ENCODE measurements around the gene TMEM134. TPM values are rescaled to one million over a fixed set of nuclear protein-coding genes. Genes with fewer than 3 reads are reported as not detected.
"Not testable (repeated sequence)": the region's sequence is repeated elsewhere in the genome, so short reads cannot be mapped to it uniquely, and the experiment has no call there.

TMEM134 gene
- total RNA-seq, 1 experiment from 2014 or later, result 99.7 TPM

- peaks cover 30% of the 10 kb centered on the region for H3K79me2 ChIP-seq (ENCODE audit: low read length)
- H3K4me1 ChIP-seq (ENCODE audit: low read length), result peaks cover 56% of the 10 kb centered on the region
- H4K20me1 ChIP-seq (ENCODE audit: insufficient read depth, low read depth, low read length), result peaks cover 7% of the 10 kb centered on the region; the same call in 1 of the 2 replicates
- DNase-seq, result no peak
- peak overlapping the region; percentile 73 for H3K4me2 ChIP-seq (ENCODE audit: low read depth, low read length, poor library complexity, severe bottlenecking)
- peaks cover 5% of the 10 kb centered on the region; the same call in 1 of the 2 replicates for H3K36me3 ChIP-seq (ENCODE audit: insufficient read depth, low read length)
- H3K9me2 ChIP-seq (replicated peaks; ENCODE audit: insufficient read depth, low read length), result no peaks in the 10 kb centered on the region
- no peak overlapping the region for H3K4me3 ChIP-seq (ENCODE audit: low read length)
- H3K27ac ChIP-seq (ENCODE audit: low read length), result peak overlapping the region; percentile 100
- no peaks in the 10 kb centered on the region for H3K27me3 ChIP-seq (ENCODE audit: low read length)
- H2AFZ ChIP-seq (ENCODE audit: low read length), result no peak overlapping the region
- H3K9me3 ChIP-seq (ENCODE audit: low read length), result no peaks in the 10 kb centered on the region
- peak overlapping the region; percentile 95; the same call in 1 of the 2 replicates for H3K9ac ChIP-seq (ENCODE audit: low read length)
These were observed 36.2 kb downstream of the TMEM134 start for GRCh38 chr11:67432655-67433349.

DNA sequence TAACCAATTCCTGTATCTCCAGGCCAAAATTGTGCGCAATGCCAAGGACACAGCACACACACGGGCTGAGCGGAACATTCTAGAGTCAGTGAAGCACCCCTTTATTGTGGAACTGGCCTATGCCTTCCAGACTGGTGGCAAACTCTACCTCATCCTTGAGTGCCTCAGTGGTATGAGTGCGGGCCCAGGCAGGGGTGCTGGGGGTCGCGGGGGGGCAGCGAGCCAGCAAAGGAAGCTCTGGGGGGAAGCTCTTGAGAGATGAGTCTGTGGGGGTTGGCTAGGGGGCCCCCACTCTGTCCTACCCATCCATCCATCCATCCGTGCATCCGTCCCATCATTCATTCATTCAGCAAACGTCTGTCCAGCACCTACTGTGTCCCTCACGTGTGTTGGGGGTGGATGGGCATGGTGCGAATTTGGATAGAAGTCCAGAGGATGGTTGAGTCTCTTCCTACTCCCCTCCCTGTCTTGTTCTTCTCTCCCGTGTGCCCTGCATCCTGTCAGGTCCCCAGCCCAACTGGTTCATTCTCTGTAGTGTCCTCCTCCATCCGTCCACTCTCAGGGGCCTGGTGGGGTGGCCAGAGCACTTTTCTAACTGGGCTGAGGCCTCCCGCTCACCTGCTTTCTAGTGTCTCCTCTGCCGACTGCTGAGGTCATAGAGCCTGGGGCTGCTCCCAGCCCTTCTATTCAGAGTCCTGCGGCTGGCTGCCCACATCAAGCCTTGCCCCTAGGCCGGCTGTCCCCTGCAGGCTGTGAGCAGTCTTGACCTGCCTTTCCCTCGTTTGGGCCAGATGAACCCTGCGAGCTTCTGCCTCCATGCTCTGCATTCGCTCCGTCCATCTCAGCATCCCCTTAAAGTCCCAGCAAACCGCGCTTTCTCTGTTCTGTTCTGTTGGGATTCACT, 37.5 kb downstream of the TMEM134 start:
- Histone ChIP-seq H3K9me3 (ENCODE audit: low read length) (no peaks in the 10 kb centered on the region), H3K9ac (ENCODE audit: low read length) (no peak overlapping the region), H3K4me1 (ENCODE audit: low read length) (peaks cover 57% of the 10 kb centered on the region), H3K79me2 (ENCODE audit: low read length) (peaks cover 21% of the 10 kb centered on the region), H3K4me3 (ENCODE audit: low read length) (no peak overlapping the region), H3K4me2 (ENCODE audit: low read depth, low read length, poor library complexity, severe bottlenecking) (no peak overlapping the region), H3K27me3 (ENCODE audit: low read length) (no peaks in the 10 kb centered on the region), H3K36me3 (ENCODE audit: insufficient read depth, low read length) (peaks cover 5% of the 10 kb centered on the region; the same call in 1 of the 2 replicates), H4K20me1 (ENCODE audit: insufficient read depth, low read depth, low read length) (peaks cover 7% of the 10 kb centered on the region; the same call in 1 of the 2 replicates), H2AFZ (ENCODE audit: low read length) (no peak overlapping the region), H3K9me2 (replicated peaks; ENCODE audit: insufficient read depth, low read length) (no peaks in the 10 kb centered on the region), H3K27ac (ENCODE audit: low read length) (no peak overlapping the region)
- DNase-seq, result no peak

DNA sequence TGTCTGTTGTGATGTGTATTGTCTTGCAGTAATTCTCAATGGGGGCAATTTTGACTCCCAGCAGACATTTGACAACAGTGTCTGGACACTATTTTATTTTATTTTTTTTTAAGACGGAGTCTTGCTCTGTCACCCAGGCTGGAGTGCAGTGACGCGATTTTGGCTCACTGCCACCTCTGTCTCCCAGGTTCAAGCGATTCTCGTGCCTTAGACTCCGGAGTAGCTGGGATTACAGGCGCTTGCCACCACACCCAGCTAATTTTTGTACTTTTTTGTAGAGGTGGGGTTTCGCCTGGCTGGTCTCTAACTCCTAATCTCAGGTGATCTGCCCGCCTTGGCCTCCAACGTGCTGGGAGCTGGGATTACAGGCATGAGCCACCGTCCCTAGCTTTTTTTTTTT, 39.3 kb downstream of the TMEM134 start:
- H3K4me1 ChIP-seq (ENCODE audit: low read length), result peaks cover 38% of the 10 kb centered on the region
- peaks cover 16% of the 10 kb centered on the region for H3K79me2 ChIP-seq (ENCODE audit: low read length)
- H3K9me2 ChIP-seq (replicated peaks; ENCODE audit: insufficient read depth, low read length), result no peaks in the 10 kb centered on the region
- H3K27me3 ChIP-seq (ENCODE audit: low read length), result no peaks in the 10 kb centered on the region
- no peaks in the 10 kb centered on the region for H4K20me1 ChIP-seq (ENCODE audit: insufficient read depth, low read depth, low read length)
- peak overlapping the region; percentile 87; the same call in 1 of the 2 replicates for H3K4me3 ChIP-seq (ENCODE audit: low read length)
- no peak for DNase-seq
- H3K36me3 ChIP-seq (ENCODE audit: insufficient read depth, low read length), result peaks cover 5% of the 10 kb centered on the region; the same call in 1 of the 2 replicates
- no peak overlapping the region for H2AFZ ChIP-seq (ENCODE audit: low read length)
- H3K27ac ChIP-seq (ENCODE audit: low read length), result no peak overlapping the region
- H3K4me2 ChIP-seq (ENCODE audit: low read depth, low read length, poor library complexity, severe bottlenecking), result peak overlapping the region; percentile 93
- peak overlapping the region; percentile 88 for H3K9ac ChIP-seq (ENCODE audit: low read length)
- no peaks in the 10 kb centered on the region for H3K9me3 ChIP-seq (ENCODE audit: low read length)

DNA sequence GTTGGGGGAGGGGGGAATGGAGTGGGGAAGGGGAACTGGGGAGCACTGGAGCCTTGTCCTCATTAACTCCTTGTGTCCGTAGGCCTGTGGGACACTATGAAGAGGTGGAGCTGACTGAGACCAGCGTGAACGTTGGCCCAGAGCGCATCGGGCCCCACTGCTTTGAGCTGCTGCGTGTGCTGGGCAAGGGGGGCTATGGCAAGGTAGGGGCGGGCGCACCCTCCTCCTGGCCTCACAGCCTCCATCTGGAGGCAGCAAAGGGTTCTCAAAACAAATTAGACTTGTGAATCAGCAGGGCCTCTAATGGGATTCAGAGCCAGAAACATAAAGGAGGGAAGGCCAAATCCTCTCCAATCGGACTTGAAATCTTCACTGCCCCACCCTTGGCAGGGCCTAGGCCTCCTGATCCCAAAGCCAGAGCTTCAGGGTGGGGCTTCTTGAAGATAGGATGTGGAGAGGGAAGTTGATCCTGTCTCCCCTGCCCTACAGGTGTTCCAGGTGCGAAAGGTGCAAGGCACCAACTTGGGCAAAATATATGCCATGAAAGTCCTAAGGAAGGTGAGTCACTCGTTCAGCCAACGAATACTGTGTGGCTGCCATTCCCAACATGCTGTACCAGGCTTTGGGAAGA, 39.9 kb downstream of the TMEM134 start:
- Histone ChIP-seq H3K4me1 (ENCODE audit: low read length) (peaks cover 32% of the 10 kb centered on the region), H4K20me1 (ENCODE audit: insufficient read depth, low read depth, low read length) (no peaks in the 10 kb centered on the region), H2AFZ (ENCODE audit: low read length) (no peak overlapping the region), H3K9ac (ENCODE audit: low read length) (peak overlapping the region; percentile 88), H3K36me3 (ENCODE audit: insufficient read depth, low read length) (peaks cover 5% of the 10 kb centered on the region; the same call in 1 of the 2 replicates), H3K4me3 (ENCODE audit: low read length) (peak overlapping the region; percentile 87), H3K4me2 (ENCODE audit: low read depth, low read length, poor library complexity, severe bottlenecking) (peak overlapping the region; percentile 93), H3K9me3 (ENCODE audit: low read length) (no peaks in the 10 kb centered on the region), H3K27ac (ENCODE audit: low read length) (peak overlapping the region; percentile 60), H3K79me2 (ENCODE audit: low read length) (peaks cover 16% of the 10 kb centered on the region), H3K9me2 (replicated peaks; ENCODE audit: insufficient read depth, low read length) (no peaks in the 10 kb centered on the region), H3K27me3 (ENCODE audit: low read length) (no peaks in the 10 kb centered on the region)
- DNase-seq, result no peak

- Histone ChIP-seq H2AFZ (ENCODE audit: low read length) (peak within 1 kb of the TSS; percentile 95; the same call in 1 of the 2 replicates), H3K27me3 (ENCODE audit: low read length) (no peaks in the 10 kb centered on the region), H3K36me3 (ENCODE audit: insufficient read depth, low read length) (peaks cover 5% of the 10 kb centered on the region; the same call in 1 of the 2 replicates), H3K9me3 (ENCODE audit: low read length) (no peaks in the 10 kb centered on the region), H3K9me2 (replicated peaks; ENCODE audit: insufficient read depth, low read length) (no peaks in the 10 kb centered on the region), H3K27ac (ENCODE audit: low read length) (peak within 1 kb of the TSS; percentile 68), H4K20me1 (ENCODE audit: insufficient read depth, low read depth, low read length) (no peaks in the 10 kb centered on the region), H3K9ac (ENCODE audit: low read length) (peak within 1 kb of the TSS; percentile 88), H3K79me2 (ENCODE audit: low read length) (peaks cover 16% of the 10 kb centered on the region), H3K4me3 (ENCODE audit: low read length) (peak within 1 kb of the TSS; percentile 87), H3K4me1 (ENCODE audit: low read length) (peaks cover 24% of the 10 kb centered on the region), H3K4me2 (ENCODE audit: low read depth, low read length, poor library complexity, severe bottlenecking) (peak within 1 kb of the TSS; percentile 93)
- DNase-seq, result peak; percentile 99
These were observed 40.7 kb downstream of the TMEM134 start, which contains the start of gene RPS6KB2 for GRCh38 chr11:67428052-67429001. Gene RPS6KB2, plus strand, starts transcription at chr11:67428494. Its CDS starts 52 bp downstream, at chr11:67428546.

DNA sequence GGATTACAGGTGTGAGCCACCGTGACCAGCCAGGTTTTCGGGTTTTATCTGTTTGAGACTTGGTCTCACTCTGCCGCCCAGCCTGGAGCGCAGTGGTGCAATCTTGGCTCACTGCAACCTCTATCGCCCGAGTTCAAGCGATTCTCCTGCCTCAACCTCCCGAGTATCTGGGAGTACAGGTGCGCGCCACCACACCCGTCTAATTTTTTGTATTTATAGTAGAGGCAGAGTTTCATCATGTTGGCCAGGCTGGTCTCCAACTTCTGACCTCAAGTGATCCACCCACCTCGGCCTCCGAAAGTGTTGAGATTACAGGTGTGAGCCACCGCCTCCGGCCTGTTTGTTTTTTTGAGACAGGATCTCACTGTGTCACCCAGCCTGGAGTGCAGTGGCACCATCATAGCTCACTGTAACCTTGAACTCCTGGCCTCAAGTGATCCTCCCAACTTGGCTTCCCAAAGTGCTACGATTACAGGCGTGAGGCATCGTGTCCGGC, 41.6 kb downstream of the TMEM134 start:
- not testable (repeated sequence) for H3K9me2 ChIP-seq (replicated peaks; ENCODE audit: insufficient read depth, low read length); DNase-seq; H3K27me3 ChIP-seq (ENCODE audit: low read length); H4K20me1 ChIP-seq (ENCODE audit: insufficient read depth, low read depth, low read length); H3K9me3 ChIP-seq (ENCODE audit: low read length); H3K36me3 ChIP-seq (ENCODE audit: insufficient read depth, low read length)
- peaks cover 19% of the 10 kb centered on the region for H3K4me1 ChIP-seq (ENCODE audit: low read length)
- peak overlapping the region; percentile 68 for H3K27ac ChIP-seq (ENCODE audit: low read length)
- peak overlapping the region; percentile 95; the same call in 1 of the 2 replicates for H2AFZ ChIP-seq (ENCODE audit: low read length)
- H3K4me3 ChIP-seq (ENCODE audit: low read length), result peak overlapping the region; percentile 87
- peaks cover 16% of the 10 kb centered on the region for H3K79me2 ChIP-seq (ENCODE audit: low read length)
- H3K9ac ChIP-seq (ENCODE audit: low read length), result peak overlapping the region; percentile 88
- peak overlapping the region; percentile 93 for H3K4me2 ChIP-seq (ENCODE audit: low read depth, low read length, poor library complexity, severe bottlenecking)
